Tibial artery (tissue), 4 donors: ENCODE measurements around the gene GALNT9.

Source experiments
- DNase-seq, 2 donors: peaks; one replicate each; pipeline ENCODE4 v3.0.0-alpha.2; 2019
- H3K27ac ChIP-seq, 2 donors: fragments of 200-600 bp; sonication (generic) in 1 of 2; 1 replicate in 1 of 2; 2 replicates in 1 of 2; pipeline ENCODE4 v1.5.1; 2018 to 2019; ENCODE audit warnings: mild to moderate bottlenecking in 1 of 2
- H3K27me3 ChIP-seq, 2 donors: fragments of 200-600 bp; sonication (generic) in 1 of 2; one replicate each; pipeline versions ENCODE4 v1.5.1 to v1.6.0; 2016 to 2019
- H3K36me3 ChIP-seq, 3 donors: fragments of 200-600 bp; sonication (generic) in 2 of 3; one replicate each; pipeline ENCODE4 v1.5.1; 2016 to 2019; ENCODE audit warnings: mild to moderate bottlenecking in 2 of 3
- H3K4me1 ChIP-seq, 4 donors: fragments of 200-600 bp; sonication (generic) in 2 of 4; 1 replicate in 3 of 4; 2 replicates in 1 of 4; pipeline ENCODE4 v1.5.1; 2016 to 2019
- H3K4me3 ChIP-seq, 2 donors: fragments of 200-600 bp; sonication (generic) in 1 of 2; 1 replicate in 1 of 2; 2 replicates in 1 of 2; pipeline ENCODE4 v1.5.1; 2018 to 2019; ENCODE audit warnings: mild to moderate bottlenecking in 2 of 2
- H3K9me3 ChIP-seq, 3 donors: fragments of 200-600 bp; sonication (generic) in 1 of 3; one replicate each; pipeline ENCODE4 v1.5.1; 2016 to 2019
- intact Hi-C: fragments of 100-400 bp; cut with DNase I; formaldehyde crosslinking; loops from one replicate; pipeline ENCODE4 v1.15.0; 2023; ENCODE audit warnings: low total_unique reads
- TF ChIP-seq, protein P1 (sequence below), 2 experiments: fragments of 200-600 bp in 1 of 2; fragments of 450-650 bp in 1 of 2; IDR thresholded peaks; one replicate each; pipeline ENCODE4 v1.5.1; 2017 to 2019; ENCODE audit warnings: antibody characterized with exemption in 2 of 2, mild to moderate bottlenecking in 1 of 2, moderate library complexity in 1 of 2

The GALNT9 gene

DNA sequence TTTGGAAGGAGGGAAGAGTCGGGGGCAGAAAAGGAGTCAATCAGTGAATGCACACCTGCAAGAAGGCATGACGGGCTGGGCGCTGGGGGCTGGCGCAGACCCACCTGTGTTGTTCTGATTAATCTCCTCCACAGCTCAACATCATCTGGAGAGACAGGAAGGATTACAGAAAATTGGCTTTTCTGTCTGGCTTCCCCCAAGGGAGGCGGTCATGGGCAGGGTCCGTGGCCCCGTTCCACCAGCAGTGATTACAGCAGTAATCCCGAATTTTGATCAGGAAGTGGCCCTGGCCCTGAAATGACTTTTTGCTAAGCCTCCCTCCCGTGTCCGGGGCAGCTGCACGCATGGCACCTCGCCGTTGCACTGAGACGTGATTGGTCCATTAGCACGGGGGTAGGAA lies 24.4 kb upstream of the GALNT9 start:
- no peak for DNase-seq
- Histone ChIP-seq H3K4me1 (no peaks in the 10 kb centered on the region), H3K36me3 (no peaks in the 10 kb centered on the region), H3K27me3 (peaks cover 0 to 63% of the 10 kb centered on the region in 2 donors), H3K9me3 (peaks cover 0 to 6% (median 0%) of the 10 kb centered on the region in 3 donors), H3K4me3 (no peak overlapping the region), H3K27ac (no peak overlapping the region)
- intact Hi-C loops = no loop called here
- TF ChIP-seq, protein P1, sequence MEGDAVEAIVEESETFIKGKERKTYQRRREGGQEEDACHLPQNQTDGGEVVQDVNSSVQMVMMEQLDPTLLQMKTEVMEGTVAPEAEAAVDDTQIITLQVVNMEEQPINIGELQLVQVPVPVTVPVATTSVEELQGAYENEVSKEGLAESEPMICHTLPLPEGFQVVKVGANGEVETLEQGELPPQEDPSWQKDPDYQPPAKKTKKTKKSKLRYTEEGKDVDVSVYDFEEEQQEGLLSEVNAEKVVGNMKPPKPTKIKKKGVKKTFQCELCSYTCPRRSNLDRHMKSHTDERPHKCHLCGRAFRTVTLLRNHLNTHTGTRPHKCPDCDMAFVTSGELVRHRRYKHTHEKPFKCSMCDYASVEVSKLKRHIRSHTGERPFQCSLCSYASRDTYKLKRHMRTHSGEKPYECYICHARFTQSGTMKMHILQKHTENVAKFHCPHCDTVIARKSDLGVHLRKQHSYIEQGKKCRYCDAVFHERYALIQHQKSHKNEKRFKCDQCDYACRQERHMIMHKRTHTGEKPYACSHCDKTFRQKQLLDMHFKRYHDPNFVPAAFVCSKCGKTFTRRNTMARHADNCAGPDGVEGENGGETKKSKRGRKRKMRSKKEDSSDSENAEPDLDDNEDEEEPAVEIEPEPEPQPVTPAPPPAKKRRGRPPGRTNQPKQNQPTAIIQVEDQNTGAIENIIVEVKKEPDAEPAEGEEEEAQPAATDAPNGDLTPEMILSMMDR (IDR thresholded peaks at IDR 0.05) = no peak

DNA sequence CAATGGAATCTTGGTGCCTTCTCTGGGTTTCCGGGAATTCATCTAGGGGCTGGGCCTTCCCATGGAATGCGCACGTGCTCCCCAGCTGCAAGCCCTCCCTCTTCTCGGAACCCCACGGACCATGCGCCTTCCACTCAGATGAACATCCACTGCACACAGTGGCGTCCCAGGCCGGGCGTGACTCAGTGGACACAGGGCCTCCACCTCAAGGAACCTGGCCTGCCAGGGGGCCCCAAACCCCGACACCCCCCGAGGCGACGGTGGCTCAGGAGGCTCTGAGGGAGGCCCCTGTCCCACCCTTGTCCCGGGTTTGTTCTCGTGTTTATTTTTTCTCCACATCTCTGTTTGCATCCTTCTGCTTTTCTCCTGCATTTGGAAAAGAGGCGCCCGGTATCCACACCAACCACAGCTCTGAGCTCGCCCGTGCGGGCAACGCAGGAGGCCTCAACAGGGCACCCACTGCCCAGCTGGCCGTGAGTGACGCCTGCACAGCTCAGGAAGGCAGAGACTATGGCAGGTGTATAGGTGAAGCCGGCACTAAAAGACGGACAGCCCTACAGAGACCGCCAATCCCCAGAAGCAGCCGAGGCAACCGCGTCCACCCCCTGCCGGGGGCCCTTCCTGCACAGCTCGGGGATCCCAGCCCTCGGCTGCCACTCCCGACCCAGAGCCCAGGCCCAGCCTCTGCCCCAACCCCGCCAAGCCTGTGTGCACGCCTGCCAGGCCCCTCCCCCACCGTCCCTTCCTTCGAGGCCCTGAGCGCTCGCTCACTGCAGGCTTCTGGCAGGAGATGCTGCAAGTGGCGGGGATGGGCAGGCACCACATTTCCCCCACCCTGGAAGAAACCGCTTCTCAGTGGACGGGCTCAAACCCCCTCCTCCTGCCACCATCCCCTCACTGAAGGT lies 23.8 kb upstream of the GALNT9 start:
- TF ChIP-seq, protein P1 (IDR thresholded peaks at IDR 0.05) = no peak
- peaks cover 0 to 64% of the 10 kb centered on the region in 2 donors for H3K27me3 ChIP-seq
- intact Hi-C loops = no loop called here

DNA sequence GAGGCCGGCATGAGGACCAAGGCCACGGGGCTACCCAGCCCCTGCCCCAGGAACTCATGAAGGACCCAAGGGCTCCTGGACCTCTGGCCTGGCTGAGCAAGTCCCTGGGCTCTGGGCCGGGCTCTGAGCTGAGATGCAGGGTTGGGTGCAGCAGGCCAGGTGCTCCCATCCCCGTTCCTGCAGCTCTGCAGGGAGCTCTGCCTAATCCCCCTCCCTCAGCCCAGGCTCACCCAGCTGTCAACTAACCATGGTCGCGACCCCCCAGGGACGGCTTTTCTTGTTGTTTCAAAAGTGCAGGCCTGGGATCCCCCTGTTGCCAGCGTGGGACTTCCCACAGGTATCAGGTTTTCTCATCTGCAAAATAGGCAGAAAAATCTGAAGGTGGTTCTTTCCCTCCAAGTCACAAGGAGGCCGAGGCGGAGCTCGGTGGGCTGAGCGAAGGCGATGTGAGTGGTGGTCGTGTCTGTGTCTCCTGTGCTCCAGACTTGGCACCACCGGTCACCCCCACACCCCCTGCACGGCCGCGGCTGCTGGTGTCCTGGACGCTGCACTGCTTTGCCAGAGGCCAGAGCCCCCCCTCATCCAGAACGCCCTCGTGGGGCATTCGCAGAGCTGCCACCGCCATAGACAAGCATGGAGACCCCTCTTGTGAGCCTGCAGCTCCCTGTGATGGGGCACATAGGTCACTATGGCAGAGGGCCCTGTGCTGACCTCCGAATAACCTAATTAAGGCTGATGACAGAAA lies 22.5 kb upstream of the GALNT9 start:
- H3K27ac ChIP-seq = no peak overlapping the region
- H3K4me3 ChIP-seq = no peak overlapping the region
- H3K36me3 ChIP-seq = no peaks in the 10 kb centered on the region
- H3K4me1 ChIP-seq = no peaks in the 10 kb centered on the region
- DNase-seq = no peak
- intact Hi-C loops = no loop called here
- TF ChIP-seq, protein P1 (IDR thresholded peaks at IDR 0.05) = no peak
- H3K27me3 ChIP-seq = peaks cover 0 to 71% of the 10 kb centered on the region in 2 donors
- peaks cover 0 to 6% (median 0%) of the 10 kb centered on the region in 3 donors for H3K9me3 ChIP-seq

More for the DNA sequence above, 23.8 kb upstream of the GALNT9 start:
- DNase-seq = no peak
- Histone ChIP-seq H3K9me3 (peaks cover 0 to 6% (median 0%) of the 10 kb centered on the region in 3 donors), H3K36me3 (no peaks in the 10 kb centered on the region), H3K4me3 (no peak overlapping the region), H3K27ac (no peak overlapping the region), H3K4me1 (no peaks in the 10 kb centered on the region)

DNA sequence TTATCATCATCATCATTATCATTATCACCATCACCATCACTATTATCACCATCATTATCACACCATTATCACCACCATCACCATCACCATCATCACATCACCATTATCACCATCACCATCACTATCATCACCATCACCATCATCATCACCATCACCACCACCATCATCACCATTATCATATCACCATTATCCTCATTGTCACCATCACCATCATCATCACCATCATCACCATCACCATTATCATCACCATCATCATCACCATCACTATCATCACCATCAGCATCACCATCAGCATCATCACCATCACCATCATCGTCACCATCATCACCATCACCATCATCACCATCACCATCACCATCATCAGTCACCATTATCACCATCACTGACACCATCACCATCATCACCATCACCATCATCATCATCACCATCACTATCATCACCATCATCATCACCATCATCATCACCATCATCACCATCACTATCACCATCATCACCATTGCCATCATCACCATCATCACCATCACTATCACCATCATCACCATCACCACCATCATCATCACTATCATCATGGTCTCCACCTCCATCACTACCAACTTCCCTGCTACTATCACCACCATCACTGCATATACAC lies 20.2 kb upstream of the GALNT9 start:
- no peak overlapping the region for H3K27ac ChIP-seq

DNA sequence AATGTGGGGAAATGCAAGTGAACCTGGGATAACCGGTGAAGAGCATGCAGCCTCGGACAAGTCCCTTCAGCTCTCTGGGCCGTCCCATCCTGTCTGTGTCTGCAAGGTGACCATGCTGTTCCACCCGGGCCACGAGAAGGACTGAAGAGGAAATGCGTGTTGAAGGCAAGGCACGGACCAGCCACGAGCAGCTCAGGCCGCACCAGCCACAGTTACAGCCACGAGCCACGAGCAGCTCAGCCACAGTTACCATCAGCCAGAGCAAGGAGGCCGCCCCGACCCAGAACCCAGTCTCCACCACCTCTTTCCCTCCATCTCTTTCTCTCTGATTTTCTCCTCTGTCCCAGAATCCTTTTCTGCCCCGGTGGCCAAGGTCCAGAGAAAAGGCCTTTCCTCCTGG lies 18.8 kb upstream of the GALNT9 start:
- Histone ChIP-seq H3K4me3 (no peak overlapping the region), H3K27ac (no peak overlapping the region), H3K27me3 (peaks cover 0 to 69% of the 10 kb centered on the region in 2 donors), H3K4me1 (no peaks in the 10 kb centered on the region), H3K9me3 (peaks cover 0 to 6% (median 0%) of the 10 kb centered on the region in 3 donors), H3K36me3 (no peaks in the 10 kb centered on the region)
- intact Hi-C loops = no loop called here
- TF ChIP-seq, protein P1 (IDR thresholded peaks at IDR 0.05) = no peak
- no peak for DNase-seq

More for the DNA sequence above, 20.2 kb upstream of the GALNT9 start:
- Histone ChIP-seq H3K36me3 (no peaks in the 10 kb centered on the region), H3K4me3 (no peak overlapping the region), H3K27me3 (peaks cover 0 to 71% of the 10 kb centered on the region in 2 donors), H3K9me3 (peaks cover 0 to 6% (median 0%) of the 10 kb centered on the region in 3 donors), H3K4me1 (no peaks in the 10 kb centered on the region)
- DNase-seq = no peak
- TF ChIP-seq, protein P1 (IDR thresholded peaks at IDR 0.05) = no peak
- intact Hi-C loops = no loop called here
